ENCODE data around the gene KANK4.

The KANK4 gene

GRCh38 chr1:62318756-62319544, at the start of gene KANK4:
Gene KANK4, minus strand, starts transcription at chr1:62319434. Its CDS starts 37,870 bp downstream, at chr1:62281564.
- DNase-seq (ENCODE audit: low read depth, low spot score): no peak

GRCh38 chr1:62368989-62369388, 49.8 kb upstream of the KANK4 start:
- no peak for DNase-seq (ENCODE audit: low read depth, low spot score)

- no peak for DNase-seq (ENCODE audit: low read depth, low spot score)
These were observed 47.8 kb upstream of the KANK4 start for GRCh38 chr1:62367005-62367557.

- DNase-seq (ENCODE audit: low read depth, low spot score): no peak
These were observed 45.5 kb upstream of the KANK4 start for GRCh38 chr1:62364721-62365120.

- DNase-seq (ENCODE audit: low read depth, low spot score): no peak
These were observed 43.7 kb upstream of the KANK4 start for GRCh38 chr1:62362926-62363325.

GRCh38 chr1:62362061-62362917, 43.1 kb upstream of the KANK4 start:
- DNase-seq (ENCODE audit: low read depth, low spot score): no peak

GRCh38 chr1:62361431-62361830, 42.2 kb upstream of the KANK4 start:
- no peak for DNase-seq (ENCODE audit: low read depth, low spot score)

- DNase-seq (ENCODE audit: low read depth, low spot score): no peak
These were observed 39.6 kb upstream of the KANK4 start for GRCh38 chr1:62358665-62359373.

- DNase-seq (ENCODE audit: low read depth, low spot score): no peak
These were observed 38.7 kb upstream of the KANK4 start for GRCh38 chr1:62357916-62358315.

GRCh38 chr1:62356257-62356835, 37.1 kb upstream of the KANK4 start:
- no peak for DNase-seq (ENCODE audit: low read depth, low spot score)

- DNase-seq (ENCODE audit: low read depth, low spot score): no peak
These were observed 35.9 kb upstream of the KANK4 start for GRCh38 chr1:62355095-62355494.

- DNase-seq (ENCODE audit: low read depth, low spot score): no peak
These were observed 34.6 kb upstream of the KANK4 start for GRCh38 chr1:62353853-62354252.

GRCh38 chr1:62352387-62352786, 33.2 kb upstream of the KANK4 start:
- DNase-seq (ENCODE audit: low read depth, low spot score): no peak

- DNase-seq (ENCODE audit: low read depth, low spot score): no peak
These were observed 30.4 kb upstream of the KANK4 start for GRCh38 chr1:62349470-62350233.

GRCh38 chr1:62346886-62347285, 27.7 kb upstream of the KANK4 start:
- DNase-seq (ENCODE audit: low read depth, low spot score): no peak

- DNase-seq (ENCODE audit: low read depth, low spot score): no peak
These were observed 24.7 kb upstream of the KANK4 start for GRCh38 chr1:62343911-62344310.

- DNase-seq (ENCODE audit: low read depth, low spot score): no peak
These were observed 23.0 kb upstream of the KANK4 start for GRCh38 chr1:62342270-62342669.

GRCh38 chr1:62341615-62342014, 22.4 kb upstream of the KANK4 start:
- no peak for DNase-seq (ENCODE audit: low read depth, low spot score)

- DNase-seq (ENCODE audit: low read depth, low spot score): no peak
These were observed 21.9 kb upstream of the KANK4 start for GRCh38 chr1:62341089-62341488.

- no peak for DNase-seq (ENCODE audit: low read depth, low spot score)
These were observed 18.7 kb upstream of the KANK4 start for GRCh38 chr1:62337706-62338631.
